IPS-11a (cell line): ENCODE data around the gene ATMIN.
A peak's percentile ranks its signal among the peaks of the same experiment; 100 is the strongest.

ENCODE experiments used
- H3K4me3 ChIP-seq: one replicate; pipeline ENCODE4 v1.5.1; 2013; ENCODE audit warnings: low read depth, low read length, control low read depth

Gene ATMIN

GRCh38 chr16:81004646-81005353, 30.8 kb upstream of the ATMIN start:
- H3K4me3 ChIP-seq: no peak overlapping the region

GRCh38 chr16:81005610-81006161, 30.0 kb upstream of the ATMIN start:
- H3K4me3 ChIP-seq: peak overlapping the region; percentile 95

- peak overlapping the region; percentile 95 for H3K4me3 ChIP-seq
Observed at GRCh38 chr16:81006211-81006812, 29.3 kb upstream of the ATMIN start.

GRCh38 chr16:81006813-81007695, 28.6 kb upstream of the ATMIN start, which contains the start of the genes CENPN and CMC2:
TSS of gene CENPN (plus strand) at chr16:81007214. CDS start at chr16:81011940, 4,726 bp downstream.
TSS of gene CMC2 (minus strand) at chr16:81006885. CDS start at chr16:80997394, 9,491 bp downstream.
- peak within 1 kb of the TSS; percentile 95 for H3K4me3 ChIP-seq

GRCh38 chr16:81008505-81008789, 27.2 kb upstream of the ATMIN start:
- H3K4me3 ChIP-seq: no peak overlapping the region

- no peak overlapping the region for H3K4me3 ChIP-seq
Observed at GRCh38 chr16:81012974-81013373, 22.7 kb upstream of the ATMIN start.

- no peak overlapping the region for H3K4me3 ChIP-seq
Observed at GRCh38 chr16:81014672-81015071, 21.0 kb upstream of the ATMIN start.

- H3K4me3 ChIP-seq: no peak overlapping the region
Observed at GRCh38 chr16:81018496-81018895, 17.1 kb upstream of the ATMIN start.

GRCh38 chr16:81026429-81026828, 9.2 kb upstream of the ATMIN start:
- no peak overlapping the region for H3K4me3 ChIP-seq

- no peak overlapping the region for H3K4me3 ChIP-seq
Observed at GRCh38 chr16:81029930-81030604, 5.6 kb upstream of the ATMIN start.

GRCh38 chr16:81035975-81036750, 521 bp downstream of the ATMIN start:
- H3K4me3 ChIP-seq: peak overlapping the region; percentile 82

GRCh38 chr16:81036751-81037350, 1.2 kb downstream of the ATMIN start:
- H3K4me3 ChIP-seq: peak overlapping the region; percentile 82

- no peak overlapping the region for H3K4me3 ChIP-seq
Observed at GRCh38 chr16:81040131-81040530, 4.5 kb downstream of the ATMIN start.

GRCh38 chr16:81040842-81041241, 5.2 kb downstream of the ATMIN start:
- no peak overlapping the region for H3K4me3 ChIP-seq

GRCh38 chr16:81041696-81042095, 6.1 kb downstream of the ATMIN start:
- no peak overlapping the region for H3K4me3 ChIP-seq

GRCh38 chr16:81042821-81043220, 7.2 kb downstream of the ATMIN start:
- no peak overlapping the region for H3K4me3 ChIP-seq

GRCh38 chr16:81053761-81054160, 18.1 kb downstream of the ATMIN start:
- no peak overlapping the region for H3K4me3 ChIP-seq

- no peak overlapping the region for H3K4me3 ChIP-seq
Observed at GRCh38 chr16:81060576-81061306, 25.1 kb downstream of the ATMIN start.

- H3K4me3 ChIP-seq: no peak overlapping the region
Observed at GRCh38 chr16:81061307-81061640, 25.6 kb downstream of the ATMIN start.
